NCI-H2196 (cell line): Measurements from ENCODE around the gene LCN6.
"Not testable (repeated sequence)": the region's sequence is repeated elsewhere in the genome, so short reads cannot be mapped to it uniquely, and the experiment has no call there.

ENCODE experiments used
- DNase-seq: peaks from one replicate; lab custom pipeline; 2025; ENCODE audit not compliant: unreplicated experiment; lab: John Stamatoyannopoulos, UW

LCN6 gene

GRCh38 chr9:136784249-136784996, 36.1 kb upstream of the LCN6 start:
- DNase-seq, result no peak

GRCh38 chr9:136782452-136782851, 34.1 kb upstream of the LCN6 start:
- no peak for DNase-seq

- no peak for DNase-seq
Measured at GRCh38 chr9:136779808-136780207, 31.5 kb upstream of the LCN6 start.

GRCh38 chr9:136777359-136777758, 29.0 kb upstream of the LCN6 start:
- DNase-seq, result no peak

- no peak for DNase-seq
Measured at GRCh38 chr9:136776947-136777346, 28.6 kb upstream of the LCN6 start.

DNA sequence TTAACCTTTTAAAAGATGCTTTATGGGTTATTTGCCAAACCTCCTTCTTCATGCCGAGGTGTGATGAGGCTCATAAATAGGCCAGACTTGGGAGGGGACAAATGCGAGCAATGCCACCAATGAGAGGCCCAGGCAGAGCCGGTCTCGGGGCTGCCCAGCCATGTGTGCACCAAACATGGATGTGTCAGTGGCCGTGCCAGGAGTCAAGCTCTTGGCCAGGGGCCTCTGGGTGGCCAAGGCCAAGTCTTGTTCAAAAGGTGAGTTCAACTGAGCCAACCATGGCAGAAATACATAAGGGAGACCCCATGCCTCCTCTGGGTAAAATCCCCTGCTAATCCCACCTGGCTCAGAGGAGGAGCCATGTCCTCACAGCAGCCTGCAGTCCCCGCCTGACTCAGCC, 26.9 kb upstream of the LCN6 start:
- DNase-seq, result no peak

DNA sequence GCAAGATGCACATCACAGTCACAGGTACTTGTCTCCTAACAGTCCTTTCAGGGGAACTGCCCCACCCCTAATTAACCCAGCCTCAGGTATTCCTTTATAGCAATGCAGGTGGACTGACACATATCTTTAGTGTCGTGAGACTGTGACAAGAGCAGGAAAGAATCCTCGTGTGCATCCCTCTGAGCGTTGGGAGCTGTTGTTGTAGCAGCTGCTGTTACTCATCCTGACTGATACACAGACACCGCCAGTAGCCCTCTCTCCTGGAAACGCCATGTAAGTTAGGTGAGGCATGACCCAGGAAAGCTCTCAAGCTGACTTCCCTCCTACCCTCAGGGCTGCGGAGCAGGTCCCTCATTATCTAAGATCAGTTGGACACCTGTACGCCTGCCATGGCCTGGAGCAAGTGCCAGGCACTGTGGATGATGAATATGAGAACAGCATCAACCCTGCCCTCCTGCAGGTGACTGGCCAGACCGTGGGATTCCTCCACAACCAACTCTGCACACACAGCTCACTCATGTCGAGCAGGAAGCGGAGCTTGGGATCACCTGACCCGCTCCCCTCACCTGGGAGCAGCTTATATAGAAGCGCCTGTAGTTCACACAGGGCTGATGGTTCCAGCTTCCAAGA, 26.2 kb upstream of the LCN6 start:
- no peak for DNase-seq

DNA sequence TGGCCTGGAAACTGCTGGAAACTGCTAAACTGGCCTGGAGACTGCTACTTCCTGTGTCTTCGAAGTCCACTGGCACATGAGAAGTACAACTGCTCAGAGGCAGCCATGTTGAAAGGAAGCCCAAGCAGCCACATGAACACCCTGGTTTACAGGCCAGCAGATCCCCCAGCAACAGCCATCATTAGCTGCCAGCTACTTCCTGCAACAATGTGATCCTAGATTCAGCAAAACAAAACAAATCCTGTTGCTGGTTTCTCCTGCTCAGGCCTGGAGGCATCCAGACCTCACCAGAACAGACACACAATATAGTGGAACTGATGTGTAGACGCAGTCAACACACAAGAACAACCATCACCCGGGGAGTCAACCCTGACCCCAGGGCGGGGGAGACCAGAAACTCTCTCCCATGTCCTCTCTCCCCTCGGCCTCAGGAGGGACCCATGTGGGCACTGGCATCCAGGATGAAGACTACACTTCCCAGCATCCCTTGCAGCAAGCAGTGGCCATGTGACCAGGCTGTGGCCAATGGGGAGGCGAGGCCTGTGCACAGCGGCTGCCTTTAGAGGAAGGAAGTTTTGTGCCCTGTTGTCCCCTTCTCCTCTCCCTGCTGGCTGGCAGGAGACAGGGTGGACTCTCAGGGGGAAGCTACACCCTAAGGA, 25.2 kb upstream of the LCN6 start:
- DNase-seq, result no peak

DNA sequence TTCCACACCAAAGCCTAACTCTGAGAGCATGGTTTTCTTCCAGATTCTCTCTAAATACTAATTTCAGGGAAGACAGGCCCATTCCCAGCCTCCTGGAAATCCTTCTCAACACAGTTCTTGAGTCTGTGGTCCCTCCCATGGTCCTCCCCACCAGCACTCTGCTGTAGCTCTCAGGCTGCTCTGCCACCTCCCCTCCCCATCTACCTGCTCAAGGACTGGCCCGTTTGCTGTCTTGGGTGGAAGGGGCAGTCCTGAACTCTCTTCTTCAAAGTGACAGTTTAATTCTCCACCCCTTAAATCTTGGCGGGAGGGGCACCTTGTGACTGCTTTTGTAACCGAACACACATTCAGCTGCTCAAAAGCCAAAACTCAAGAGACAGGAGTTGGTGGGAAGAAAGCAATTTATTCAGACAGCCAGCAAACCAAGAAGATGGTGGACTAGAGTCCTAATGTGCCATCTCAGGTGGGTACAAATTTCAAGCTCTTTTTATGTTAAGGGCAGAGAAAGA, 23.6 kb upstream of the LCN6 start:
- DNase-seq, result no peak

- DNase-seq, result peak; percentile 23
Measured at GRCh38 chr9:136769710-136770191, 21.4 kb upstream of the LCN6 start.

DNA sequence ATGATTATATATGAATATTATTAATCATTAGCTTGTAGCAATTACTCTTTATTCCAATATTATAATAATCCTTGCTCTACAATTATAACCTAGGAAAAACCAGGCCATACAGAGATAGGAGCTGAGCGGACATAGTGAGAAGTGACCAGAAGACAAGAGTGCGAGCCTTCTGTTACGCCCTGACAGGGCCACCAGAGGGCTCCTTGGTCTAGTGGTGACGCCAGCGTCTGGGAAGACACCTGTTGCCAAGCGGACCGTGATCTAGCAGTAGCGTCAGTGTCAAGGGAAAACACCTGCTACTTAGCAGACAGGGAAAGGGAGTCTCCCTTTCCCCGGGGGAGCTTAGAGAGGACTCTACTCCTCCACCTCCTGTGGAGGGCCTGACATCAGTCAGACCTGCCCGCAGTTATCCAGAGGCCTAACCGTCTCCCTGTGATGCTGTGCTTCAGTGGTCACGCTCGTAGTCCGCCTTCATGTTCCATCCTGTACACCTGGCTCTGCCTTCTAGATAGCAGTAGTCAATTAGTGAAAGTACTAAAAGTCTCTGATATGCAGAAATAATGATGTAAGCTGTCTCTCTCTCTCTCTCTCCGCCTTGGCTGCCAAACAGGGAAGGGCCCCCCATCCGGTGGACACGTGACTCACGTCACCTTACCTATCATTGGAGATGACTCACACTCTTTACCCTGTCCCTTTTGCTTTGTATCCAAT, 18.2 kb upstream of the LCN6 start:
- DNase-seq, result peak; percentile 78

DNA sequence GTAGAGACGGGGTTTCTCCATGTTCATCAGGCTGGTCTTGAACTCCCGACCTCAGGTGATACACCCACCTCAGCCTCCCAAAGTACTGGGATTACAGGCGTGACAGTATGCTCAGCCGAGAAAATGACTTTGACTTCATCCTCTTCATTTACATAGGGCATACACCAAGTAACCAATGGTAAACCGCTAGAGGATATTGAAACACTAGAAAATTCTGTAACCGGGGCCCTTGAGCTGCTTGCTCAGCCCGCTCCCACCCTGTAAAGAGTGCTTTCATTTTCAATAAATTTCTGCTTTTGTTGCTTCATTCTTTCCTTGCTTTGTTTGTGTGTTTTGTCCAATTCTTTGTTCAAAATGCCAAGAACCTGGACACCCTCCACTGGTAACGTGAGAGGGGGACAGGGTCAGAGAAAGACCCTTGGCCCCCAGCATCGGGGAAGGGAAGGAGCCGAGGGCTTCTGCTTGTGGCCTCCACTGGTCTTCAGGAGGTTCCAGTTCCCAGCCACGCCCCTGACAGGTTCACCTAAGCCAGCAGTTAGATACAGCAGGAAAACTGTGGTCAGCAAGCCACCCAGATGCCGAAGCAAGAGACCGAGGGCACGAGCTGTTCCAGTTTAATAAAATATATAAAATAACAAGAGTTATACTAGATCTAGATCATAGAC, 17.6 kb upstream of the LCN6 start:
- DNase-seq, result not testable (repeated sequence)

GRCh38 chr9:136765041-136765440, 16.7 kb upstream of the LCN6 start:
- no peak for DNase-seq

DNA sequence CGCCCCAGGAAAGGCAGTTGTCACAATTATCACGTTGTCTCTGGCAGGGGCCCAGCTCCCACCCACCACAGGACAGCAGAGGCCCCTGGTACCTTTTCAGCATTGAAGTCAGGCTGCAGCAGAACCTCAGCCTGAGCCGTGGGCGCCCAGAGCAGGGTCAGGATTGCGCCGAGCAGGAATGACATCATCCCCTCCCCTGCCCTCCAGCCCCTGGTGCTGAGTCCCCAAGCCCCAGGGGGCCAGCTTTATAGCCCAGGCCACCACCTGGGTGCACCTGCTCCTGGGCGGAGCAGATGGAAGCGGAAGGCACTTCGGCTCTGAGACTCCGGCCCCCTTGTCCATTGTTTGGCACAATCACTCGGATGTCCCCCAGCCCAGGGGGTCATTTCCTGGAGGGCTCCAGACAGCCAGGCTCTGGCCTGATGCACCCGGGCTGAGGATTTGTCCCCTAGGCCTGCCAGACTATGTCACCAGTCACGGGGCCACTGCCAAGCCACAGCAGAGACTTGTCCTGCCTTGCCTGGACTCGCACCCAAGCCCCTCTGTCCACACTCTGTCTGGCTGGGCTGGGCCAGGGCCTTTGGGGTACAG, 16.1 kb upstream of the LCN6 start, which contains the start of gene LCN15:
LCN15 (minus strand) TSS at position 218 of the 591 bp plus-strand sequence; CDS start at position 188, 30 bp downstream.
- DNase-seq, result peak; percentile 26

DNA sequence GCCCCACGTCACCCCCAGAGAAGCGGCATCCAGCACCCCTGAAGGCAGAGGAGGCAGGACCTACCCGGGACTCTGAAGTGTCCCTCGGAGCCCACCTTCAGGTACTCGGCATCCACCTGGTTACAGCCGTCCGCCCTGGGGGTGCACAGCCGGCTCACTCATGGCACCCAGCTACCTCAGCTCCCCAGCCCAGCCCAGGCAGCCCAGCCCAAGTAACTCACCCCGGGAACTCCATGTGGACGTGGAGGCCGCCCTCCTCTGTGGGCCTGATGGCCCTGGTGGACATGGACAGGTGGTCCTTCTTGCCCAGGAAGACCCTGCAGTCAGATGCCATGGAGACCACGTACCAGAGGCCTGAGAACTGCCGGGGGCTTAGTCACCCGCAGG, 15.3 kb upstream of the LCN6 start:
- DNase-seq, result no peak

GRCh38 chr9:136762915-136763648, 14.8 kb upstream of the LCN6 start:
- DNase-seq, result no peak

- no peak for DNase-seq
Measured at GRCh38 chr9:136762221-136762691, 13.9 kb upstream of the LCN6 start.

DNA sequence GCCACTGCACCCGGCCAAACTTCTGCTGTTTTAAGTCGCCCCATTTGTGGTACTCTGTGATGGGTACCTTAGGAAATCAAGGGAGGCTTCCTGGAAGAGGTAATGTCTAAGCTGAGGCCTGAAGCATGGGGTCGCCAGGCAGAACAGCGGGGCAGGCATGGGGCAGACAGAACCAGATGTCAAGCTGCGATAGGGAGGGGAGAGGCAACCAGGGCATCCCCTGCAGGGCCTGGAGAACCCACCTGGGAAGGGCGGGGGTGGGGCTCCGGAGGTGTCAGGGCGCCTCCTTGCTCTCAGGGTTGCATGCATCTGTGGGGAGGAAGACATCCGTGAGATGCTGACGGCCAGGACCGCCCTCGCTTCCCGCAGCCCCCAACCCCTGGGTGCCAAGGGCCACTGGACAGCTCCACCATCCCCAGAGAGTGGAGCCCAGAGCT, 13.2 kb upstream of the LCN6 start:
- DNase-seq, result no peak

DNA sequence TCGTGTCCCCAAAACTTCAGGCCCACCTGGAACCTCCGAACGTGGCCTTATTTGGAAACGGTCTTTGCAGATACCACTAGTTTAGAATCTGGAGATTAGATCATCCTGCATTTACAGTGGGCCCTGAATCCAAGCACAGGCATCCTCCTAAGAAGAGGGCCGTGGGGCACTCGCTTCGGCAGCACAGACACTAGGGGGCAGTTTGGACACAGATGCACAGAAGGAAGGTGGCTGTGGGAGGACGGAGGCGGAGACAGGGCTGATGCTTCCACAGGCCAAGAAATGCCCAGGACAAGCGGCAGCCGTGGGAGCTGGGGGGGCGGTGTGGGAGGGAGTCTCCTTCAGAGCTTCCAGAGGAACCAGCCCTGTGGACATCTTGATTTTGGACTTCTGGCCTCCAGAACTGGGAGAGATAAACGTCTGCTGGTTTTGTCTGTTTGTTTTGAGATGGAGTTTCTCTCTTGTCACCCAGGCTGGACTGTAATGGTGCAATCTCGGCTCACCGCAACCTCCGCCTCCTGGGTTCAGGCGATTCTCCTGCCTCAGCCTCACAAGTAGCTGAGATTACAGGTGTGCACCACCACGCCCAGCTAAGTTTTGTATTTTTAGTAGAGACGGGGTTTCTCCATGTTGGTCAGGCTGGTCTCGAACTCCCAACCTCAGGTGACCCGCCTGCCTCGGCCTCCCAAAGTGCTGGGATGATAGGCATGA, 12.7 kb upstream of the LCN6 start:
- not testable (repeated sequence) for DNase-seq
